Measurements from ENCODE around the gene PNO1. TPM values are rescaled to one million over a fixed set of nuclear protein-coding genes. Genes with fewer than 3 reads are reported as not detected.

Gene PNO1
- total RNA-seq, 2 experiments from 2014 or later, result 36.0 to 37.8 TPM

DNA sequence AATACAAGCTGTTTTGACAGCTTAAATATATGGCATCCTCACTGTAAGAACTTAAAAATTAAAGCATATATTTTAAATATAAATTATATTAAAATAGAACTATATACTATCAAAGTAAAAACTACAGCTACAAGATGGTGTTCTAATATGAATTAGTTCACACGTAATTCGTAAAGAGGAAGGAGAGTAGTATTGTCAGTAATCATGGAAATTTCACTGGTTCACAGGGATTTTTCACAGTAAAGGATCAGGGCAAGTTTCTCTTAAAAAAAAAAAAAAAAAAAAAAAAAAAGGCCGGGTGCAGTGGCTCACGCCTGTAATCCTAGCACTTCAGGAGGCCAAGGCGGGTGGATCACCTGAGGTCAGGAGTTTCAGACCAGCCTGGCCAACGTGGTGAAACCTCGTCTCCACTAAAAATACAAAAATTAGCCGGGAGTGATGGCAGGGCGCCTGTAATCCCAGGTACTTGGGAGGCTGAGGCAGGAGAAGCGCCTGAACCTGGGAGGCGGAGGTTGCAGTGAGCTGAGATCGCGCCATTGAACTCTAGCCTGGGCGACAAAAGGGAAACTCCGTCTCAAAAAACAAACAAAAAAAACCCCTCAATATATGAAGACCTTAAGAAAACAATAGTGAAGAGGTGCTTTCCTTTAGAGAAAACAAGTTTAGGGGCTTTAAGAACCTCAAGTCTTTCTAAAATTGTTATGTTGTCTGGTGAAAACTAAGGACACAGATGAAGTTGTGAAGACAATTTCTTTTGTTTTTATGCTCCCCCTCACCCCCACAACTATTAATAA, 32.5 kb downstream of the PNO1 start:
- ChIA-PET CTCF (interaction anchor here (1.5 kb wide), 1 partner anchor 61 kb away, joined by 4 read pairs; no protein-coding TSS in a partner anchor), POLR2A (no interaction called here)

DNA sequence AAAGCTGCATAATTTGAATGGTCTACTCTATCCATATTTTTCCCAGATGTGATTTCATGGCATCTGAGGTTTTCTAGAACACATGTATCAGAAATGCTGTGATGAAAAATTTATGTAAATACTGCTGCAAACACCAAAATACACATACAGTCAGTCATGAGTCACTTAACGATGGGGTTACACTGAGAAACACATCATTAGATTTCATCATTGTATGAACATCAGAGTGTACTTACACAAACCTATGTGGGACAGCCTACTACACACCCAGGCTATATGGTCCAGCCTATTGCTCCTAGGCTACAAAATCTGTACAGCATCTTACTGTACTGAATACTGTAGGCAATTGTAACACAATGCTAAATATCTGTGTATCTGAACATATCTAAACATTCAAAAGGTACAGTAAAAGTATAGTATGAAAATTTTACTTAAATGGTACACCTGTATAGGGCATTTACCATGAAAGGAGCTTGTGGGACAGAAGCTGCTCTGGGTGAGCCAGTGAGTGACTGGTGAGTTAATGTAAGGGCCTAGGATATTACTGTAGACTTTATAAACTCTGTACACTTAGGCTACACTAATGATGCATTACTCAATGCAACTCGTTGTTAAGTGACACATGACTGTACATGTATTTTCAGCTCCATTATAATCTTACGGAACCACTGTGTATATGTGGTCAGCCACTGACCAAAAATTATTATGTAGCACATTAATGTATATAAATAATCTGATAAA, 33.5 kb downstream of the PNO1 start:
- ChIA-PET CTCF (interaction anchor here (1.0 kb wide), 1 partner anchor 13 kb away, joined by 3 read pairs; no protein-coding TSS in a partner anchor), POLR2A (no interaction called here)

DNA sequence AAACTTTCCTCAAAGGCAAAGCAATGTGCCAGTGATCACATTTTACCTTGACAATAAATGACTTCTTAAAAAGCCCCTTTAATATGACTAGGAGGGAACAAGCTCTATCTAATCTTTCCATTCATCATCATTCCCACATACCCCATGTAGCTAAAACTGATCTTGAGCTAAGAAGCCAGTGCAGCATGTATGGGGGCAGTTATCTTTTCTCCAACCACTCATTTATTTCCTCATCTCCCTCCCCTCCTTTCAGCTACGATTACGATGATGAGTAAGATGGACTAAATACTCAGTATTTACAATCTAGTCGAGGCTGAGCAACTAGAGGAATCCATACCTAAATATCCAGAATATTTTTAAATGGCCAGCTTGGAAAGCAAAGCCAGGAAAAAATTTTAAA, 35.5 kb downstream of the PNO1 start:
- ChIA-PET CTCF (interaction anchor here (4.3 kb wide), 1 partner anchor 59 kb away, joined by 21 read pairs; the partner anchor contains the start of gene PPP3R1), POLR2A (no interaction called here)

DNA sequence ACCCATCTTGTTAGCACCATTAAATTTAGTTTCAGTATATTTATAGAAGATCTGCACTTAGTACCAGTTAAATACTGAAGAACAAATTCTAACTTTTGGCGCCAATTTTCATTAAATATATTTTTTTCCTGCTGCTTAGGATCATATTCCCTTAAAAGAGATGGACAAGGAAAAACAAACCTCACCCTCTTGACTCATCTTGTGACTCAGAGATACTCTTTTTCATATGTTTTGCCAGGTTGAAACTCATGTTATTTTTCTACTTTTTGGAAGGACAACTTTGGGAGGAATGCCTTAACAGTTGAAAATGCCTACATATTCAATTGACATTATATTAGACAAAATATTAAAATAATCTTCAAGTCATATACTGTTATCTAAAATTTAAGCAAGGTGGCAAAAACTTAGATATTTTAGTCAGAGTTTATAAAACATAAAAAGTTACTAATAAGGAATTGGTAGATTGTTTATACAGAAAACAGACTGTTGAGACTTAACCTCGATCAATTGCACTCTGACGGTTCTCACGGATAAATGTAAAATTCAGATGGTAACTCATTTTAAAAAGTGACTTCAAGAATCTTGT, 36.2 kb downstream of the PNO1 start:
- CTCF ChIA-PET, result interaction anchor here (1.3 to 4.3 kb wide), 2 partner anchors 58 to 247 kb away, joined by 3 to 21 read pairs; partner anchors contain the start of gene PPP3R1

DNA sequence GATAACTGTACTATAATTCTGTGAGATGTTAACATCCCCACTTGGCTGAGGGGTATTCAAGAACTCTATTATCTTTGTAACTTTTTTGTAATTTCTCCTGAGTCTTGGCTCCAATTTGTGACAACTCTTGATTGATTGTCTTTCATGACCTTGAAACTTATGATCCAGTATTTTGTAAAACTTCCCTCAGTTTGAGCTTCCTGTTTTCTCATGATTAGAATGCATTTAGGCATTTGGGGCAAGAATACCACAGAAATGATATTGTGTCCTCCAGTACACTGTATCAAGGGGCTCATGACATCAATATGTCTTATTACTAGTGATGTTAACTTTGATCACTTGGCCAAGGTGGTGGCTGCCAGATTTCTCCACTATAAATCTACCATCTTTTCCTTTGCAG, 37.4 kb downstream of the PNO1 start:
- ChIA-PET CTCF (interaction anchor here (1.3 to 4.3 kb wide), 5 partner anchors 17 to 246 kb away, joined by 3 to 21 read pairs (median 5); partner anchors contain the start of gene PPP3R1), POLR2A (interaction anchor here (1.5 kb wide), 1 partner anchor 57 kb away, joined by 7 read pairs; the partner anchor contains the start of gene PPP3R1)

More for the DNA sequence above, 36.2 kb downstream of the PNO1 start:
- POLR2A ChIA-PET, result no interaction called here

DNA sequence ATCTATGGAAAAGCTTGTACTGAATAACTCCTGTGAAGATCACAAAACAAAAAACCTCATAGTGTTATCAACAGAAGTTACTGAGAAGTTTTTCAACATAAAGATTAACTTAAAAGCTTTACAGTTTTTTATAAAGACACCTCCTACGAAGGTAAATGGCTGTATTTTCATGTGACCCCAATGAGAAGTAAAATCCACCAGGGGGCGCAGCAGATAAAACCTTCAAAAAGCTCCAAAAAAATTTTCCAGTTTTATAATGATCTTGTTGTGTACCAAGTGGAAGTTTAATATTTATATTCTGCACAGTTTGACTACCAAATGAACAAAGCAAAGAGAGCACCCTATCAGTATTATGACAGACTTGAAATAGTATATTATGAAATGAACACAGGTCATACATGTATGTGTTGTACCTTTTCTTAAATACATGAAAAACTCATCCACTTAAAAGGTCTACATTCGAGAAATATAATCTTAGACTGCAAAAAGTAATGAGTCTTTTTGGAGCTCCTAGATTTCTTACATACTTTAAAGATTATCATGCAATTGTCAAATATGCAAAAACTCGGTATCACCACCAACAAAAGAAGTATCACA, 38.5 kb downstream of the PNO1 start:
- POLR2A ChIA-PET, result interaction anchor here (0.7 to 1.5 kb wide), 3 partner anchors 55 to 1670 kb away, joined by 3 to 7 read pairs (median 3); partner anchors contain the start of gene PPP3R1
- CTCF ChIA-PET, result interaction anchor here (0.9 to 4.3 kb wide), 13 partner anchors 10 to 89 kb away, joined by 3 to 21 read pairs (median 4); partner anchors contain the start of gene PPP3R1

DNA sequence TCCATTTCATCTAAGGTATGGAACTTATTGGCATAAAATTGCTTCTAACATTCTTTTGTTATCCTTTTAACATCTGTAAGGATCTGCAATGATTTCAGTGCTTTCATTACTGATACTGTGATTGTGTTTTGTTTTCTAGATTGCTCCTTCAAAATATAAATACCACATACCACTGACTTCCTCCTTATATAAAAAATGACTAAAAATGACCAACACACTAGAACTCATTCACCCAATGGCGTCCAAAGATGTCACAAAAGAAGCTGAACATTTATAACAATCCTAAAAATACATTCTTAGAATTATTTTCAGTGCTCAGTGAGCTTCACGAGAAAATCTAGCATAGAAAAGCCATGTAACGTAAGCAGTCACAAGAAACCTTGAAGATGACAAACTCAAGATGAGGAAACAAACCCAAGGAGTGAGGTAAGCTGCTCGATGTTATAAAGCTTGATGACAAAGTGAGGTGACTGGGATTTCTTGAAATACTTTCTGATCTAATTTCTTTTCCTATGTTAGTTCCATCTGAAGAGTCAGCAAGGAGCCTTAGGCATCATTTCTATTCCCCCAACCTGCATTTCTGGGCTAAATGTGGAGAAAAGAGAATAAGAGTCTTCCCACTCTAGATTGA, 42.6 kb downstream of the PNO1 start:
- POLR2A ChIA-PET, result no interaction called here
- CTCF ChIA-PET, result no interaction called here

DNA sequence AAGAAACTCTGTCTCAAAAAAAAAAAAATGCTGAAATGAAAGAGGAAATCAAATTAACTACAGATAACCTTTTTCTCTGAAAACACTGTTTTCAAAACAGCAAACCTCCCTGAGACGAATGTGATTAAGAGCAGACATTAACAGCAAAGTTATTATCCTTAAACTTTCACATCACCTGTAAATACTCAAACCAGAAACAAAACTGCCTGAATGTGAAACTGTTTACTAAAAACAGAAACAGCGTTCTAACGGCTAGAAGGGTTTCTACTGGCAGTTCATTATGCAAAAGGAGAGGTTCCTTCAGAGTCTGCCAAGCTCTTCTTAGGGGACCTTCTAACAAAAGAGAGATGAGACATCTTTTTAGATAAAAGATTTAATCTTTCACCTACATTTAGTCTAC, 45.9 kb downstream of the PNO1 start:
- POLR2A ChIA-PET, result interaction anchor here (1.0 kb wide), 1 partner anchor 49 kb away, joined by 3 read pairs; the partner anchor contains the start of gene PPP3R1
- CTCF ChIA-PET, result no interaction called here

DNA sequence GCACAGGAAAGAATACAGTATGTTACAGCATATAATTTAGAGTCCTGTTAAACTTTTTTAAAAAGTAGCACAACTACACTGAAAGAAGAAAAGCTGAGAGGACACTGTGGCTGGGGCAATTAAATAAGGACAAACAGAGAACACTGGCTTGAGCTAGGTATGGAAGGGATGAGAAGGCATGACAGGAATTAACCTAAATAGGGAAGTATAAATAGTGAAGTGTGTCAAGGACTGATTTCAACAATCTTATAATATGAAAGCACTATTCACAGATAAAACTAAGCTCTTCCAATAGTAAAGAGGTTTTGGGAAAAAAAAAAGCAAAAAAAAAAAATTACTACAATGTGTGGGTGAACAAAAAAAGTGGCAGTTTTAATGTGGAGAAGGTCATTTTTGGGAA, 49.1 kb downstream of the PNO1 start:
- CTCF ChIA-PET, result interaction anchor here (0.9 to 2.1 kb wide), 3 partner anchors 11 to 109 kb away, joined by 3 to 5 read pairs (median 3); no protein-coding TSS in a partner anchor

DNA sequence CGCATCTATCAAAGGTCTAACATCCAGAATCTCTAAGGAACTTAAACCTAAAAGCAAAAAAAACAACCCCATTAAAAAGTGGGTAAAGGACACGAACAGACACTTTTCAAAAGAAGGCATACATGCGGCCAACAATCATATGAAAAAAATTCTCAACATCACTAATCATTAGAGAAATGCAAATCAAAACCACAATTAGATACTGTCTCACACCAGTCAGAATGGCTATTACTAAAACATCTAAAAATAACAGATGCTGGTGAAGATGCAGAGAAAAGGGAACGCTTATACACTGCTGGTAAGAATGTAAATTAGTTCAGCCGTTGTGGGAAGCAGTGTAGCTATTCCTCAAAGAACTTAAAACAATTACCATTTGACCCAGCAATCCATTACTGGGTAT, 56.7 kb downstream of the PNO1 start:
- ChIA-PET CTCF (no interaction called here), POLR2A (no interaction called here)

More for the DNA sequence above, 49.1 kb downstream of the PNO1 start:
- POLR2A ChIA-PET, result interaction anchor here (0.7 kb wide), 1 partner anchor 488 kb away, joined by 9 read pairs; no protein-coding TSS in a partner anchor

DNA sequence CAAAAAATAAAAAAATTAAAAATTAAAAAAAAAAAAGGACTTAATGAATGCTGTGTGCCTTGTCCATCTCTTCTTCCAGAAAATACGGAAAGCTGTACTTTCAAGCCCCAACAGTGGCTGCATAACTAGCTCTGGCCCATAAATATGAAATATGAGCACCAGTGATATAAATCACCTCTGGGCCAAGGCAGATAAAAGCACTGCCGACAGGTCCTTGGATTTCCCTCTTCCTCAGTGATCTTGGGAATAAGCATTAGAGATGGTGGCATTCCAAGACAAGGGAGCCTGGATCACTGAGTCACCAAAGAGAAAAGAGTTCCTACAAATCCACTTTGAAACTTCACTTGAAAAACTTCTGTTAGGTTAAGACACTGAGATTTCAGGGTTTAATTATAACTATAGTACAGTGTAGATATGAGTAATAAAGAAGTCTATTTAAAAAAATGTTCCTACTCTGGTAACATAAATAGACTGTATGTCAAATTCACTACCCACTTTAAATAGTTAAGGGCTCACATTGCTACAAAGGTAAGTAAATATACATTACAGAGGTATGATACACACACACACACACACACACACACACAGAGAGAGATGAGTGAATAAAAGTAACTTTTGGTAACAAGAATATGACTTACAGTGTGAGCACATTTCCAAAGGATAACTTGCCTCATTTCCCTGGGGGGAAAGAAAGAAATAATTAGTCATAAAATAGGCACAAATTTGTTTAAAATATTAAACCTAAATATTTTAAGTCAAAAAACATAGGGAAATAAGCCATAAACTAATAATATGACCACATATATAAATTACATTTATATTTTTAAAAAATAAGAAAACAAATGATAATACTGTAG, 59.0 kb downstream of the PNO1 start:
- CTCF ChIA-PET, result no interaction called here

DNA sequence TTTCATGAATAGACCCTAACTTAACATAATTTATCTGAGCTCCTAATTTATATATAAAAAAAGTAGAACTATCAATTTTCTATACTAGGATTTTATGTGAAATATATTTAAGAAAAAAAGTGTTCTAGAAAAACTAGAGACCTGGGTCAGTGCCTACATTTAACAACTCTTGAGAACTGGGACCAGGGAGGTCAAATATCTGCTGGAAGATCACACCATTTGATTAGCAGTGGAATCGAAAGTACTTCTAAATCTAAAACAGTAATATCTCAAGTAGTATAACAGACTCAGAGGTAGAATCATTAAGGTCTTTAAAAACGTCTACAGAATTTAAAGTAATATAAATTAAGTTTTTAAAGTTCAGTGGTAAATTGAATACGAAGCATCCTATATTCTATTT, 60.0 kb downstream of the PNO1 start:
- CTCF ChIA-PET, result no interaction called here
- POLR2A ChIA-PET, result interaction anchor here (0.8 kb wide), 1 partner anchor 35 kb away, joined by 3 read pairs; no protein-coding TSS in a partner anchor

More for the DNA sequence above, 59.0 kb downstream of the PNO1 start:
- POLR2A ChIA-PET, result interaction anchor here (0.8 kb wide), 1 partner anchor 36 kb away, joined by 3 read pairs; no protein-coding TSS in a partner anchor

DNA sequence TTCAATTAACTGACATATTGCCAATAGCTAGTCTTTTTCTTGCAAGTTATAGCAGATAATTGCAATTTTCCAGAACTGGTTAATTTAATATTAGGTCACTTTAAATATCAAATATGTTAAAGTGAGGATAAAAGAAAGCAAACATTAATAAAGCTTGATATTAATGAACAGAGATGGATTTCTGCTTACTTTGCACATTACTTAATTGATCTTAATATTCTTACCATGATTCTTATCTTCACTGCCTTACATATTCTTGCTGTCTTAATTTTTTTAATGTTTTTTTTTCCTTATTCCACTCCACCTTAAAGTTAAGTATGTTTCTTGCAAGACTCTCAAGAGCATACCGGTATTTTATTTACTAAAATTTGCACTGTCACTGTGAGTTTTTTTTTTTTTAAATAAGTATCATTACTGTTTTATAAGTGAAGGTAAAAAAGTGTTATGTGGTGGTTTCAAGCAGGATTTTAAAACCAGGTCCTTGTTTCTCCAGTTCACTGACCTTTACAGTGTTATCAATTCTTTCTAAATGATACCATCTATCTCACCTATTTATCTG, 60.7 kb downstream of the PNO1 start:
- ChIA-PET POLR2A (no interaction called here), CTCF (no interaction called here)

DNA sequence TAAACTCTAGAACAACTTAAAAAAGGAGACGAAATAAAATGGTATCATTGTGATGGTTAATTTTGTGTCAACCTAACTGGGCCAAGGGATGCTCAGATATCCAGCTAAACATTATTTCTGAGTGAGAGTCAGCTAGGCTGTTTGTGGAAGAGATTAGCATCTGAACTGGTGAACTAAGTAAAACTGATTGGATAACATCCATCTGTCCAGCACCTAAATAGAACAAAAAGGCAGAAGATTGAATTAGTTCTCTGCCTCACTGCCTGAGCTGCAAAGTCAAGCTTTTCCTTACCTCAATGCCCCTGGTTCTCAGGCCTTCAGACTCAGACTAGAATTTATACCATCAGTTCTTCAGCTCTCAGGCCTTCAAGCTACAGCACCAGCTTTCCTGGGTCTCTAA, 64.6 kb downstream of the PNO1 start:
- POLR2A ChIA-PET, result no interaction called here
- CTCF ChIA-PET, result no interaction called here

DNA sequence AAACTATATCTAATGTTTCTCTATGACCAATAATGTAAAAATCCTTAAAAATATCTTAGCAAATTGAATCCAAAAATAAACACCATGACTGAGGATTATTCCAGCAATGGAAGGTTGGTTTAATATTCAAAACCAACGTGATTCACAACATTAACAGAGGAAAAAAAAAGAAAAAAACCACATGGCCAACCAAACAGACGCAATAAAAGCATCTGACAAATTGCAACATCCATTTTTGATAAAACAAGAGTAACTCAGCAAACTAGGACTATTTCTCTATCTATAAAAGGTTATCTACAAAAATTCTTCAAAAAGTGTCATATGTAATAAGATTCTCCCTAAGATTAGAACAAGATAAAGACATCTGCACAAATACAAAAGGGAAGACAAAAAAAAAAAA, 65.7 kb downstream of the PNO1 start:
- CTCF ChIA-PET, result no interaction called here
- POLR2A ChIA-PET, result no interaction called here

DNA sequence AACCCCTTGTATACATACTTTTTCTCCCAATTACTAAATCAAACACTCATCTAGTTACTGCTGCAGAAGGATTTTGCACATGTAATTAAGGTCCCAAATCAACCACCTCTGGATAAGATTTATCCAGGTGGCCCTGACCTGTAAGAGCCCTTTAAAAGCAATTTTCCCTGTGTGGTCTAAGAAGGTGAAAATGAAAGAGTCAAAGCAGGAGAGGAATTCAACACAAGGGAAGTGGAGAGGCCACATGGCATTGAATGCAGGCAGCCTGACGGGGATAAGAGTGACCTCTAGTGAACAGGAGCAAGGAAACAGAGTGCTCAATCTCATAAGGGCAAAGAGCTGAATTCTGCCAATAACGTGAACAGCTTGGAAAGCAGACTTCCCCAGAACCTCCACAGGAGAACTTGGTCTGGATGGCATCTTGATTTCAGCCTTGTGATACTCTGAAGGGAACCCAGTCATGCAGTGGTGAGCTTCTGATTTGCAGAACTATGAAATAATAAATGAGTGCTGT, 67.5 kb downstream of the PNO1 start:
- ChIA-PET CTCF (interaction anchor here (0.8 to 1.6 kb wide), 2 partner anchors 17 to 29 kb away, joined by 3 to 5 read pairs; no protein-coding TSS in a partner anchor), POLR2A (no interaction called here)

All from activated CD8-positive, alpha-beta memory T cell treated with anti-CD3 and anti-CD28 coated beads for 36 hours (primary cell).